GM23338 (cell line): Measurements from ENCODE around the gene COG1.

ENCODE experiments used
- CTCF ChIP-seq, 2 experiments: fragments of 200-600 bp in 1 of 2; sonication (generic) in 1 of 2; conservative IDR thresholded peaks; 2 replicates each; pipeline versions ENCODE4 v1.5.1 to v1.6.1; 2016 to 2017; ENCODE audit warnings: antibody characterized with exemption in 2 of 2, low read depth in 2 of 2, mild to moderate bottlenecking in 2 of 2, moderate library complexity in 1 of 2
- EZH2 ChIP-seq: fragments of 200-600 bp; sonication (generic); IDR thresholded peaks from one replicate; pipeline ENCODE4 v1.8.0; 2017; ENCODE audit warnings: antibody characterized with exemption, mild to moderate bottlenecking, low read depth; ENCODE audit not compliant: unreplicated experiment
- JUNB ChIP-seq: IDR thresholded peaks from one replicate; pipeline ENCODE4 v1.6.1; 2016; ENCODE audit warnings: antibody characterized with exemption; ENCODE audit not compliant: unreplicated experiment
- NANOG ChIP-seq: IDR thresholded peaks from 2 replicates; pipeline ENCODE4 v1.6.1; 2016; ENCODE audit warnings: antibody characterized with exemption, borderline replicate concordance
- POLR2AphosphoS5 ChIP-seq: IDR thresholded peaks from 2 replicates; pipeline ENCODE4 v1.6.1; 2016; ENCODE audit warnings: antibody characterized with exemption, low read depth

- TF ChIP-seq CTCF (conservative IDR thresholded peaks at IDR 0.05; ENCODE audit: low read depth in 2 of 2), result no peak
- no peak for TF ChIP-seq POLR2AphosphoS5
- TF ChIP-seq JUNB, result no peak
- no peak for TF ChIP-seq NANOG
- no peak for TF ChIP-seq EZH2
Measured at GRCh38 chr17:73203135-73203787, 10.4 kb downstream of the COG1 start.
